GM23248 (cell line): Measurements from ENCODE around the gene UGT8.

Experiments
- EZH2 ChIP-seq: fragments of 200-600 bp; sonication (generic); IDR thresholded peaks from 2 replicates; pipeline ENCODE4 v1.6.1; 2018; ENCODE audit warnings: antibody characterized with exemption, mild to moderate bottlenecking; ENCODE audit not compliant: insufficient read depth, poor library complexity, severe bottlenecking
- EZH2phosphoT487 ChIP-seq: fragments of 200-600 bp; sonication (generic); IDR thresholded peaks from 2 replicates; pipeline ENCODE4 v1.6.1; 2018; ENCODE audit warnings: antibody characterized with exemption, moderate library complexity, mild to moderate bottlenecking, low read depth; ENCODE audit not compliant: insufficient read depth

GRCh38 chr4:114582621-114583020 is 16.0 kb upstream of the UGT8 start:
- TF ChIP-seq EZH2 (no peak), EZH2phosphoT487 (no peak)
